ENCODE measurements around the gene SYNE3.

DNA sequence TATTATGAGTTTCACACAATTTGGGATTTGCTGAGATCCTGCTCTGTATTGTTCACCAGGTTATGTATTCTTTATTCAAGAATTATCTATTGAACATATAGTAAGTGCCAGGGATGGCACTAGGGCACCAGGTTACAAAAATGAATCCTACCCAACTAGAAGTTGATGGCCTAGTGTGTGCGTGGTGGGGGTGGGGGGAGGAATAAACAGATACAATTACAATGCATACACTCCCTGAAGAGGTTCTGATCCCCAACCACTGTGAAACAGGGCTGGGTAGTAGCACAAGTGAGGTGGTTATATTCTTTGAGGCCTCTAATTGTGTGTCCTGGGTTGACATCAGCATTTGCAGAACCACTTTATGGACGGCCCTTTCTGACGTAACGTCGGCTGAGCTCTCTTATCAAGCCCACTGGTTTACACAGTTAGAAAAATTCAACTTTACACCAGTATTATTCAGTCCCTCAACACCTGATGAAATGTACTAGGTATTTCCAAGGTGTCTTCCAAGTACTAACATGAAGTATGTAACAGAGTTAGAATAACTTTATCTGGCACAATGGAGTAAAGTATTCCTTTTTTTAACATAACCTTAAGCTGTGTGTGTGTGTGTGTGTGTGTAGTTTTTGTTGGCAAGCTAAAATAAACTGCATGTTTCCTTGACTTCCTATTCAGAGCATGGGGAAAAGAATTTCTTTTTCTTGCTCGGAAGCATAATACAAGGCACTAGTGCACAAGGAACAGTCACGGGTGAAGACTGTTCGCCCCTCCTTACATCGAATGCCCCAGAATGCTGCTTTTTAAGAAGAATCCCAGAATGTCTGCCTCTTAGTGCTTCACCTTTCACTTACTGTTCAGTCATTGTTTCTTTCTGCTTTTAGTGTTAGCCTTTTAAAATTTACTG lies 10.3 kb upstream of the SYNE3 start:
- TF ChIP-seq CTCF (IDR thresholded peaks at IDR 0.05) (no peak), POLR2A (IDR thresholded peaks at IDR 0.05; ENCODE audit: low read depth) (no peak), POLR2AphosphoS5 (IDR thresholded peaks at IDR 0.05) (no peak), EP300 (IDR thresholded peaks at IDR 0.05) (no peak)
